ENCODE measurements around the gene IQGAP1. TPM values are rescaled to one million over a fixed set of nuclear protein-coding genes. Genes with fewer than 3 reads are reported as not detected.

Gene IQGAP1
- total RNA-seq, 1 experiment from 2014 or later: 65.2 TPM

DNA sequence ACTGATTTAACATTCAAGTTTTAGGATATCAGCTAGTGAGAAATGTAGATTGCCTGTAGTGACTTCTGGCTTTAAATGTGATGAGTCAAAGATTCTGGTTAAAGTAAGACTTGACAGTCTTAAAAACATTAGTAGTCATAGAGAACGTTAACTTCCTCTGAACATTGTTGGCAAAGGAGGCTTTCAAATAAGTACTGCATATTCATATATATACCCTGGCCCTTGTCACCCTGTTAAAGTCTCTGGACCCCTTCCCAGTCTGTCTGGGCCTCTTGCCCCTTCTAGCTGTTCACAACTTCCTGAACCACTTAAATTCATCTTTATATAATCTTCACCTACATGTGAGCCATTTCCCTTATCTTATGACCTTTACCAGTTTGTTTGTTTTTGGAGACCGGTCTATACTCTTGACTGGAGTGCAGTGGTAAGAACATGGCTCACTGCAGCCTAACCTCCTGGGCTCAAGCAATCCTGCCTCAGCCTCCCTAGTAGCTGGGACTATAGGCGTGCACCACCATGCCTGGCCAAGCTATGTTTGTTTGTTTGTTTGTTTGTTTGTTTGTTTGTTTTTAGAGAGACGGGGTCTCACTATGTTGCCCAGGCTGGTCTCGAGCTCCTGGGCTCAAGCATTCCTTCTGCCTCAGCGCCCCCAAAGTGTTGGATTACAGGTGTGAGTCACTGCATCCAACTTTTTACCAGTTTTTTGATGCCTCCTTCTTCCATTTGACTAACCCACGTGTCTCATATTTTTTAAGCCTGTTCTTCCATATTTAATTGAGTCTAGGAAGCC lies 77.3 kb downstream of the IQGAP1 start:
- in situ Hi-C loops (cut with HindIII; ENCODE audit: low pct_unique_long_range_greater_than_20kb, low sequenced_read_pairs): no loop called here

GRCh38 chr15:90465930-90466567 lies 78.0 kb downstream of the IQGAP1 start:
- in situ Hi-C loops (cut with HindIII; ENCODE audit: low pct_unique_long_range_greater_than_20kb, low sequenced_read_pairs): no loop called here
- DNase-seq (ENCODE audit: low read depth): no peak

More for the DNA sequence above, 77.3 kb downstream of the IQGAP1 start:
- DNase-seq (ENCODE audit: low read depth): peak; percentile 31

DNA sequence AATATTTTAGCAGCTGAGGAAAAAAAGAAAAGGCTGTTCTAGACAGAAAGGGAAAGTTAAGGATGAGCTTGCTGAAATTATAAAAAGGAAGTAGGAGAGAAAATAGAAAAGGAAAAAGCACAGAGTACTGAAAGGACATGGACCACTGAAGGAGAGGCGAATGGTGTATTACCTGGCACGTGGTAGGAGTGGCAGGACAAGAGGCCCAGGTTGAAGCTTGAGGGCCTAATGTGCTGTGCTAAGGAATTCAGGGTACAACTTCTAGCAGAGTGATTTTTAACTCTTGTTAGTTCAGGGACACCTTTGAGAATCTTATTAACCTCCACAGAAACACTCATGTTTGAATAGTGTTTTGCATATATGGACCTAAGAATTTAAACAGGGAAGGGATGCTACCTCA lies 81.7 kb downstream of the IQGAP1 start:
- in situ Hi-C loops (cut with HindIII; ENCODE audit: low pct_unique_long_range_greater_than_20kb, low sequenced_read_pairs): no loop called here
- no peak for DNase-seq (ENCODE audit: low read depth)

- in situ Hi-C loops (cut with HindIII; ENCODE audit: low pct_unique_long_range_greater_than_20kb, low sequenced_read_pairs): no loop called here
- DNase-seq (ENCODE audit: low read depth): no peak
Measured at GRCh38 chr15:90470453-90470852, 82.4 kb downstream of the IQGAP1 start.

- in situ Hi-C loops (cut with HindIII; ENCODE audit: low pct_unique_long_range_greater_than_20kb, low sequenced_read_pairs): no loop called here
- no peak for DNase-seq (ENCODE audit: low read depth)
Measured at GRCh38 chr15:90471126-90471525, 83.1 kb downstream of the IQGAP1 start.

DNA sequence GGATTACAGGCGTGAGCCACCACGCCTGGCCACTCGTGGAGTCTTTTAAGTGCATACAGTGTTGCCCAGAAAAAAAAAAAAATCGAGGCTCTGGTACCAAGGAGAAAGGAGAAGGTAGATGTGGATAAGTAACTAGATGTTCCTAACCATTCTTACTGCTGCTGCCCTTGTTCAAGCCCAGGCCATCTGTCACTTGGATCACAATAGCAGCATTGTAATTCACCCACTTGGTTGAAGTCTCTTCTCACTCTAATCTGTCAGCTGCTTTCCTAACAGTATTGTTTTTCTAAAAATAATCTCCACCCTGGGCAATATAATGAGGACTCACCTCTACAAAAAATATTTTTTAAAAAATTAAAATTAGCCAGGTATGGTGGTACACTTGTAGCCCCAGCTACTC lies 83.7 kb downstream of the IQGAP1 start:
- DNase-seq (ENCODE audit: low read depth): no peak
- in situ Hi-C loops (cut with HindIII; ENCODE audit: low pct_unique_long_range_greater_than_20kb, low sequenced_read_pairs): no loop called here

DNA sequence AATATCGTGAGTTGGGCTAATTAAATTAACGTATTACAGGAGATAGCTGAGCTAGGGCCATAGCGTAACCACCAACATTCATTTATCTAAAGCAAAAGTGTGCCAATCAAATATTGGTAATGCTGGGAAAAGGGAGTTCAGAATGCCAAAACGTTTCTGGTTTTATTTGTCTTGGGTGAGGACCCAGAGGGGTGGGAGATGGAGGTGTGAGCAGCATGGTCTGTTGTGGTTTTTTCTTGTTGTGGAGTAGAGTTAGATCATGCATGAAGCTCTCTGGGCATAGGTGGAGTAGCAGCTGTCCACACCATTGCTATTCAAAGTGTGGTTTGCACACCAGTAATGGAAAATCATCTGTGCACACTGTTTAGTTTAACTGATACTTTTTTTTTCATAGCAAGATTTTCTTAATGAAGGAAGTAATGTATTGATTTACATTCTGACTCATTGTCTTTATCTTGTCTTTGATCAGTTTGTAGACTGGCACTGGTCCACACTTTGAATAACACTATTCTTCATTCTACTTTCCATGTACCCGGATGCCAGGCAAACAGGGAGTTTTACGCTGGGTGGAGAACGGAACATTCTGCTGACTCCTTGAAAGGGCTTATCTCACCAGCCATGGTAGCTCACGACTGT lies 90.9 kb downstream of the IQGAP1 start:
- in situ Hi-C loops (cut with HindIII; ENCODE audit: low pct_unique_long_range_greater_than_20kb, low sequenced_read_pairs): no loop called here

DNA sequence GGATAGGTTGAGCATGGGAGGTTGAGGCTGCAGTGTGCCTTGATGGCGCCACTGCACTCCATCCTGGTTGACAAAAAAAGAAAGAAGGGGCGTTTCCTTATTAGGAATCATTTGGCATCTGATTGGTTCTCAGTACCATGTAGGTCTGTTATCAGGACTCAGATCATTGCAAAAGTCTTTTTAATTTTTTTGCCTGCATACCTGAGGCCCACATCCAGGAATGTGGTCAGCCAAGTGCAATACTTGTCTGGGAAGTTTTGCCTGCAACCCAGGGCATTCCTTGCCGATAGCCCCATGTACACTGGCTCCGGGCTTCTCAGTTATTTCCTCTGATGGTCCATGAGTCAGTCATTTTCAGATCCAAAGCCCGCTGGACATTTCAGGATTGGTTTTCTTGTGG lies 91.6 kb downstream of the IQGAP1 start:
- DNase-seq (ENCODE audit: low read depth): no peak
- in situ Hi-C loops (cut with HindIII; ENCODE audit: low pct_unique_long_range_greater_than_20kb, low sequenced_read_pairs): no loop called here

More for the DNA sequence above, 90.9 kb downstream of the IQGAP1 start:
- peak; percentile 12 for DNase-seq (ENCODE audit: low read depth)

GRCh38 chr15:90481023-90481422 lies 93.0 kb downstream of the IQGAP1 start:
- in situ Hi-C loops (cut with HindIII; ENCODE audit: low pct_unique_long_range_greater_than_20kb, low sequenced_read_pairs): no loop called here
- no peak for DNase-seq (ENCODE audit: low read depth)

DNA sequence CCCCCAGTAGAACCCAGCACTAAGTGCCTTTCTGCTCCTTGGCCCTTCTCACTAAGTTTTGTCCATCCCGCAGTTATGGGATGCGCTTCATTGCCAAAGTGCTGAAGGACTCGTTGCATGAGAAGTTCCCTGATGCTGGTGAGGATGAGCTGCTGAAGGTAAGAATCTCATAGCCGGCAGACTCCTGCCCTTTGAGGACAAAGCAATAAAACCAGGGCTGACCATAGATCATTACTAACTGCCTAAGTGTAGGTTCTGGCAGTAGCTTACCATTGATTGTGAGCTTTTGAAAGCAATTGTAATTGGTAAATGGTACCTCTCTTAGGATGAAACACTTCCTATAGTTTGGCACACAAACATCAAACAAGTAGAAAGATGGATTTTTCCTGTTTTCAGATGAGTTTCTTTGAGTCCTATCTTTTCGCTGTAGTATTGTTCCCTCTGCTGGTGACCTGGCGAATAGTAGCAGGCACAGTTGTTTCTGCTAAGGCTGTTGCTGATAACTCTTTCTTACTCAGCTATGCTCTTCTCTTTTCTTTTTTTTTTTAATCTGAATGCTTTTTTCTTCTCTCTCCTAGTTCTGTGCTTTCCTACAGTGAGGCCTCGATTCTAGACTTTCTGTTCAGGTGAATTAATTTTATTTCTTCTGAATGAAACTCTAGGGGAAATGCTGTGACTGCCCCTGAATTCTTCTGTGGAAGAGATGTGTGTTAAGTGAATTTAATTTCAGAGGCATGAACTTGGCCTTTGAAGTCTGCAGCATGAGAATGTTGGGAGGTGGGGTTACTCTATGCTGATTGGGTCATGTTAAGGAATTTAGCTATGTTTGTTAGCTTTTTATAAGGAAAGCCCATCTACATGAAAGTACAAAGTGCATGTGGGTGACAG lies 94.3 kb downstream of the IQGAP1 start:
- in situ Hi-C loops (cut with HindIII; ENCODE audit: low pct_unique_long_range_greater_than_20kb, low sequenced_read_pairs): no loop called here
- peak; percentile 48 for DNase-seq (ENCODE audit: low read depth)

GRCh38 chr15:90483012-90483307 lies 94.9 kb downstream of the IQGAP1 start:
- DNase-seq (ENCODE audit: low read depth): no peak
- in situ Hi-C loops (cut with HindIII; ENCODE audit: low pct_unique_long_range_greater_than_20kb, low sequenced_read_pairs): no loop called here

DNA sequence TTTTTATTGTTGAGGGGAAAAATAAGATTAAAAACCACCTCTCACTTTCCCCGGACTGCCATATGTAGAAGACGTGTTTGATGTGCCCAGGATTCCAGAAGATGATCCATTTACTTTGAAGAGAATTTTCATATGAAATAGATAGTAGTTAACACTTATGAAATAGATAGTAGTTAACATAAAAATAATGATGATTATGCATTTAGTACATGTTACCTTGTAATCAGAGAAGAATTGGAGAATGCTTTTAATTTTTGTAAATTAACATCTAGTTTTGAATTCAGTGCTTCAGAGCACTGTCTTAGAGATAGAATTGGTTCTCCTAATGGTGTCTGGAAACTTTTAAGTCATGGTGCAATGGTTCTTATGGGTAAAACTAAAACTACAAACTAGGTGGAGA lies 95.6 kb downstream of the IQGAP1 start:
- in situ Hi-C loops (cut with HindIII; ENCODE audit: low pct_unique_long_range_greater_than_20kb, low sequenced_read_pairs): no loop called here
- no peak for DNase-seq (ENCODE audit: low read depth)

DNA sequence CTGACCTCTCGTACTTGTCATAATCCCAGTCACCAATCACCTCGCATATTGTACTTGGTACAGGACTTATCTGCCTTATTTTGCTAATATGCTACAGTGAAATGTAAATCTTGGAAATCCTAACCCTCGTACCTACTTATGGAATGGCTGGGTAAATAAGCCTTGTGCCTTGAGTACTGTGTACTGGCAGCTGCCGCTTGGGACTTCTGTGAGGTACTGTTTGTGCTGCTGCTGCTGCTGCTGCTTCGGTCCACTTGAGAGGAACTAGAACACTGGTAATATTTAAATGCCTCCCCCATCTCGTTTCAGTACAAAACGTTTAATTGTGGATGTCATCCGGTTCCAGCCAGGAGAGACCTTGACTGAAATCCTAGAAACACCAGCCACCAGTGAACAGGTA lies 99.1 kb downstream of the IQGAP1 start:
- in situ Hi-C loops (cut with HindIII; ENCODE audit: low pct_unique_long_range_greater_than_20kb, low sequenced_read_pairs): no loop called here
- no peak for DNase-seq (ENCODE audit: low read depth)

GRCh38 chr15:90489514-90489913 lies 101.5 kb downstream of the IQGAP1 start:
- no peak for DNase-seq (ENCODE audit: low read depth)
- in situ Hi-C loops (cut with HindIII; ENCODE audit: low pct_unique_long_range_greater_than_20kb, low sequenced_read_pairs): no loop called here

- in situ Hi-C loops (cut with HindIII; ENCODE audit: low pct_unique_long_range_greater_than_20kb, low sequenced_read_pairs): no loop called here
- DNase-seq (ENCODE audit: low read depth): no peak
Measured at GRCh38 chr15:90489944-90490343, 101.9 kb downstream of the IQGAP1 start.

- no peak for DNase-seq (ENCODE audit: low read depth)
- in situ Hi-C loops (cut with HindIII; ENCODE audit: low pct_unique_long_range_greater_than_20kb, low sequenced_read_pairs): no loop called here
Measured at GRCh38 chr15:90493647-90494046, 105.6 kb downstream of the IQGAP1 start.

DNA sequence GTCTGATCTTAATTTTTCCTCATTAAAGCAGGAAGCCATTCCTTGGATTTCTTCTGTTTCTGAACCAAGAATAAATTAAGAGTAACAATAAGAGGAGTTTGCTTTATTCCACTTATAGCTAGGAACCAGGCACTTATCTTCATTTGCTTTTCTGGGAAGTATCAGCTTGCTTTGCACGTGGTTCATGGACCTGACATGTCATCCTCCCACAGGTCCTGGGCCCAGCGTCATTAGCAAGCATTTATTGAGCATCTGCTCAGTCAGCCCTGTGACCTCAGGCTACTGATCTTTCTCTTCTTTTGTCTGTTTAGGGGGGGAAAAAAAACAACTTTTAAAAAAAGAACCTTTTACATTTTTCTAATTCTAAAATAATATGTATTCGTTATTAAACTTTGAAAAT lies 107.0 kb downstream of the IQGAP1 start:
- in situ Hi-C loops (cut with HindIII; ENCODE audit: low pct_unique_long_range_greater_than_20kb, low sequenced_read_pairs): no loop called here

GRCh38 chr15:90496791-90497190 lies 108.7 kb downstream of the IQGAP1 start:
- no peak for DNase-seq (ENCODE audit: low read depth)
- in situ Hi-C loops (cut with HindIII; ENCODE audit: low pct_unique_long_range_greater_than_20kb, low sequenced_read_pairs): no loop called here

More for the DNA sequence above, 107.0 kb downstream of the IQGAP1 start:
- no peak for DNase-seq (ENCODE audit: low read depth)

DNA sequence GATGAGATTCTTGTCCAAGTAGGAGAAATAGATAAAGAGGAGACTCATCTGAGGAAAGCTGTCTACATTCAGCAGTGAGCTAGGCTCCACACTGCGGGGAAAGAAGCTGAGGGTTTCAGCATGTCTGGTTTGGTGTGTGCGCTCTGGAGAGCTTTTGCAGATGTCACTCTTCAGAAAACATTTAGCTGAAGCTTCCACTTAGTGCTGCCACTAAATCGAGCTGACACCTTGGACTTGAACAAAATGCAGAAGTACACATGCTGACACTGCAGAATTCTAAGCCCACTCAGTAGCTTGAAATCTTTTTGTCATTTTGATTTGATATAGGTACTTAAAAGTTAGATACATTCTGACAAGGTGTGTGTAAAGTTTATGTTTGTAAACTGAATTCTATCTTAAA lies 109.3 kb downstream of the IQGAP1 start:
- DNase-seq (ENCODE audit: low read depth): no peak

More for the DNA sequence above, 109.3 kb downstream of the IQGAP1 start:
- in situ Hi-C loops (cut with HindIII; ENCODE audit: low pct_unique_long_range_greater_than_20kb, low sequenced_read_pairs): no loop called here
